ENCODE data around the gene IFT81.
"Not testable (repeated sequence)": the region's sequence is repeated elsewhere in the genome, so short reads cannot be mapped to it uniquely, and the experiment has no call there.

Gene IFT81

DNA sequence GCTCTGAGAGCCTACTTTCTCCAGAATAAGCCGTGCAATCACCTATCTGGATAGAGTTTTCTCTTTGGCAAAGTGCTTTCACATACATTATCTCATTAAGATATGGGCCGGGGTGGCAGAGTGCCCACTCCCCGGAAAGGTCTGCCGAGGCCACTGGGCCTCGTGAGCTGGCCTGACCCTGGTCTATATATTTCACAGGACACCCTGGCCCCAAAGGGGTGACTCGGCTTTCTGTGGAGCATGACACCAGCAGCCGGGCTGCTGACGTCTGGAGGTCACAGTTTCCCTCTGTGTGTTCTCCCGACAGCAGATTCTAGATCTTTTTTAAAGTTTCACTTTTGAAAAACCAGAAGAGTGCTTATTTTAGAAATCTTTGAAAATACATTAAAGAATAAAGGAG, 129.0 kb downstream of the IFT81 start:
- ChIA-PET POLR2A (no interaction called here), CTCF (no interaction called here)
- H3K4me3 ChIP-seq (ENCODE audit: low read depth, low read length), result no peak overlapping the region
- TF ChIP-seq, protein P1, sequence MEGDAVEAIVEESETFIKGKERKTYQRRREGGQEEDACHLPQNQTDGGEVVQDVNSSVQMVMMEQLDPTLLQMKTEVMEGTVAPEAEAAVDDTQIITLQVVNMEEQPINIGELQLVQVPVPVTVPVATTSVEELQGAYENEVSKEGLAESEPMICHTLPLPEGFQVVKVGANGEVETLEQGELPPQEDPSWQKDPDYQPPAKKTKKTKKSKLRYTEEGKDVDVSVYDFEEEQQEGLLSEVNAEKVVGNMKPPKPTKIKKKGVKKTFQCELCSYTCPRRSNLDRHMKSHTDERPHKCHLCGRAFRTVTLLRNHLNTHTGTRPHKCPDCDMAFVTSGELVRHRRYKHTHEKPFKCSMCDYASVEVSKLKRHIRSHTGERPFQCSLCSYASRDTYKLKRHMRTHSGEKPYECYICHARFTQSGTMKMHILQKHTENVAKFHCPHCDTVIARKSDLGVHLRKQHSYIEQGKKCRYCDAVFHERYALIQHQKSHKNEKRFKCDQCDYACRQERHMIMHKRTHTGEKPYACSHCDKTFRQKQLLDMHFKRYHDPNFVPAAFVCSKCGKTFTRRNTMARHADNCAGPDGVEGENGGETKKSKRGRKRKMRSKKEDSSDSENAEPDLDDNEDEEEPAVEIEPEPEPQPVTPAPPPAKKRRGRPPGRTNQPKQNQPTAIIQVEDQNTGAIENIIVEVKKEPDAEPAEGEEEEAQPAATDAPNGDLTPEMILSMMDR (IDR thresholded peaks at IDR 0.05; ENCODE audit: insufficient read depth, low read length, missing control alignments), result no peak
- DNase-seq (ENCODE audit: low read depth, low spot score), result no peak

DNA sequence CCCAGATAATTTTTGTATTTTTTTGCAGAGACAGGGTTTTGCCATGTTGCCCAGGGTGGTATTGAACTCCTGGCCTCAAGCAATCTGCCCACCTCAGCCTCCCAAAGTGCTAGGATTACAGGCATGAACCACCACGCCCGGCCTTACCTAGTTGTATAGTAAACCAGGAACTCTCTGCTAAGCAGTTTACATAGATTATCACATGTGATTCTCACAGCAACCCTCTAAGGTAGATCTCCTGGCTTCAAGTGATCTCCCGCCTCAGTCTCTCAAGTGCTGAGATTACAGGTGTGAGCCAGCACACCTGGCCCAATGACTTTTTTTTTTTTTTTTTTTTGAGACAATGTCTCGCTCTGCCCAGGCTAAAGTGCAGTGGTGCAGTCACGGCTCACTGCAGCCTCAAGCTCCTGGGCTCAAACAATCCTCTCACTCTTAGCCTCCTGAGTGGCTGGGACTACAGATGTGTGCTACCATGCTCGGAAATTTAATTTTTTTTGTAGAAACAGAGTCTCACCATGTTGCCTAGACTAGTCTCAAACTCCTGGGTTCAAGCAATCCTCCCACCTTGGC, 130.9 kb downstream of the IFT81 start:
- H3K4me3 ChIP-seq (ENCODE audit: low read depth, low read length), result no peak overlapping the region
- TF ChIP-seq, protein P1 (IDR thresholded peaks at IDR 0.05; ENCODE audit: insufficient read depth, low read length, missing control alignments), result no peak
- DNase-seq (ENCODE audit: low read depth, low spot score), result no peak
- POLR2A ChIA-PET, result no interaction called here
- CTCF ChIA-PET, result no interaction called here

DNA sequence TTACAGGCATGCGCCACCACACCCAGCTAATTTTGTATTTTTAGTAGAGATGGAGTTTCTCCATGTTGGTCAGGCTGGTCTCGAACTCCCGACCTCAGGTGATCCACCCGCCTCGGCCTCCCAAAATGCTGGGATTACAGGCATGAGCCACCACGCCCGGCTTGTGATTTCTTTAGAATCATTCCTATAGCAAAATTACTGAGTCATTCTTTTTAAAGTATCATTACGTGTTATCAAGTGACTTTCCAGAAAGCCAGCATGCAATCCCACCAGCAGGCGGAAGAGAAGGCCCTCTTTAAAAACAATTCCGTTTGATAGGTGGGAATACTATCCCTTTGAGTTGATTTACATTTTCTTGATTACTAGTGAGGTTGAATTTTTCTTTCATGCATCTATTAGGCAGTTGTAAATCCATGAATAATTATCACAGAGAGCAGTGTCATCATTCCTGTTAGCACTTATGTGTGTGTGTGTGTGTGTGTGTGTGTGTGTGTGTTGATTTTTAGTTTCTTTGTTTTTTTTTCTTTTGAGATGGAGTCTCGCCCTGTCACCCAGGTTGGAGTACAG, 131.8 kb downstream of the IFT81 start:
- not testable (repeated sequence) for H3K4me3 ChIP-seq (ENCODE audit: low read depth, low read length); DNase-seq (ENCODE audit: low read depth, low spot score)
- CTCF ChIA-PET, result interaction anchor here (1.0 to 1.2 kb wide), 3 partner anchors 7 to 31 kb away, joined by 3 read pairs; no protein-coding TSS in a partner anchor
- POLR2A ChIA-PET, result interaction anchor here (0.7 to 1.2 kb wide), 2 partner anchors 24 to 112 kb away, joined by 3 to 5 read pairs; no protein-coding TSS in a partner anchor

DNA sequence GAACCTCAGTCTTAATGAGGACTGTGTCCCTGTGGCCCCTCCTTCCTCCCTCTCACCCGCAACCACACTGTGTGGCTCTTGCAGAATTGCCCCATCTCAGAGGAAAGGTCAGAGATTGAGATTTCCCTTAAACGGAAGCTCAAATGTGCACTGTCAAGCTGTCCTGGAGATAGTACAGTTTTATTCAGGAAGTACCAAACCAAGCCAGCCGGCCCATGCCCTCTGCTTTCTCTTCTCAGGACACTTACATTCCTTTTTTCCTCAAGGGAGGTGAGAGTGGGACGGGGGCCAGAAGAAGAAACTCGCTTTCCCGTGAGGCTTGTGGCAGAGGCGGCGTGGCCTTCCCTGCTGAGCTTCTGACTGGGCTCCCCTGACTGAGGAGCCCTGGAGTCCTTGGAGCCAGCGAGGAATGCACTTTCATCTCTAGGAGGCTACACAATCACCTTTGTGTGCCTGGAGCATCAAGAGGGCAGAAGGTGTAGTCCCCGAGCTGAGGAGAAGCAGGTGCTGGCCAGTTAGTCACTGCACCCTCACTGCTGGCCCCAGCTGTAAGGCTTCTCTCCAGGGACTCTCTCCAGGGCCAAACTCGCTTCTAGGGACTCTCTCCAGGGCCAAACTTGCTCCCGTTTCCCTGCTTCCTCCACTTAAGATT, 132.7 kb downstream of the IFT81 start:
- TF ChIP-seq, protein P1 (IDR thresholded peaks at IDR 0.05; ENCODE audit: insufficient read depth, low read length, missing control alignments), result no peak
- H3K4me3 ChIP-seq (ENCODE audit: low read depth, low read length), result no peak overlapping the region
- CTCF ChIA-PET, result interaction anchor here (1.0 to 1.2 kb wide), 3 partner anchors 8 to 32 kb away, joined by 3 read pairs; no protein-coding TSS in a partner anchor
- POLR2A ChIA-PET, result interaction anchor here (1.2 kb wide), 1 partner anchor 23 kb away, joined by 5 read pairs; no protein-coding TSS in a partner anchor
- DNase-seq (ENCODE audit: low read depth, low spot score), result no peak

DNA sequence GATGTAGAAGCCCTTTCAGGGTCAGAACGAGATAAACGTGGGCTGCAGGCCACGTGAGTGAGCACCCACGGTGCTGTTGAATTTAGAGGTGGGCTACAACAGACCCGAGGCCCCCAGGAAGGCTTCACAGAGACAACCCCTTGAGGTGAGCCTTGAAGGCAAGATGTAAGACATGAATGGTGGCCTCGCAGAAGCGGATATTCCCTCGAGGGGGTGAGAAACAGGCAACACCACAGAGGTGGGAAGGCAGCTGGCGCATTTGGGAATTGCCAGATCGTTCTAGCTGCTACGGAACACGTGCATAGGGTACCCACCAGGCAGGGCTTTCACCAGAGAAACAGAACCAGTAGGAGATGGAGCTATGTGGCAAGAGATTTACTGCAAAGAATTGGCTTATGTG, 134.3 kb downstream of the IFT81 start:
- H3K4me3 ChIP-seq (ENCODE audit: low read depth, low read length), result no peak overlapping the region
- ChIA-PET POLR2A (no interaction called here), CTCF (interaction anchor here (1.0 to 3.5 kb wide), 2 partner anchors 8 to 9 kb away, joined by 3 to 9 read pairs; no protein-coding TSS in a partner anchor)
- DNase-seq (ENCODE audit: low read depth, low spot score), result no peak
- TF ChIP-seq, protein P1 (IDR thresholded peaks at IDR 0.05; ENCODE audit: insufficient read depth, low read length, missing control alignments), result no peak

DNA sequence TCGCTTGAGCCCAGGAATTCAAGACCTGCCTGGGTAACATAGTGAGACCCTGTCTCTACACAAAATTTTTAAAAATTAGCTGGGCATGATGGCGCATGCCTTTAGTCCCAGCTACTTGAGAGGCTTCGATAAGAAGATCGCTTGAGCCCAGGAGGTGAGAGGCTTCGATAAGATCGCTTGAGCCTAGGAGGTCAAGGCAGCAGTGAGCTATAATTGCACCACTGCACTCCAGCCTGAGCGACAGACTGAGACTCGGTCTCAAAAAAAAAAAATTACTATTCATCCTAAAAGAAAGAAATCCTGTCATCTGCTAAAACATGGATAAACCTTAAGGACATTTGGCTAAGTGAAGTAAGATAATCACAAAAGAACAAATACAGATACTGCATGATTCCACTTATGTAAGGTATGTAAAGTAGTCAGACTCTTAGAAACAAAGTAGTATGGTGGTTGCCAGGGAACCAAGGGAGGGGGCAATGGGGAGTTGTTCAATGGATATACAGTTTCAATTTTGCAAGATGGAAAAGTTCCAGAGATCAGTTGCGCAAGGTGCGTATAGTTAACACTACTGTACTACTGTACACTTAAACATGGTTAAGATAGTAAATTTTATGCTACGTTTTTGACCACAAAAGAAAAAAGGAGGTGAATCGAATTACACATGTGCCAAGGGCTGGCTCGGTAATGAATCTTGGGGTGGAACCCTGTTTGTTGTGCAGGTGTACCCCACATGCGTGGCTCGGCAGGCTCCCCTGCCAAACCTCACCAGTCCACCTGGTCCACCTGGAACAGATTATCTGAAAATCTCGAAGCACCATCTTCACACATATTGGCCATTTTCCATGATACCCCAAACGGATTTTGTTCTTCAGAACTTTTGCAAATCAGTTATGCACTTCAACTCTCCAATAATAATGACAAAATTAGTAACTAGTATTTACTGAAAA, 138.6 kb downstream of the IFT81 start:
- ChIA-PET CTCF (no interaction called here), POLR2A (no interaction called here)
- no peak overlapping the region for H3K4me3 ChIP-seq (ENCODE audit: low read depth, low read length)
- no peak for DNase-seq (ENCODE audit: low read depth, low spot score)
- TF ChIP-seq, protein P1 (IDR thresholded peaks at IDR 0.05; ENCODE audit: insufficient read depth, low read length, missing control alignments), result no peak
